Right ventricle myocardium superior (tissue), 1 donor: ENCODE measurements around the gene SUGP2. TPM values are rescaled to one million over a fixed set of nuclear protein-coding genes. Genes with fewer than 3 reads are reported as not detected.
"Not testable (repeated sequence)": the region's sequence is repeated elsewhere in the genome, so short reads cannot be mapped to it uniquely, and the experiment has no call there.

Experiments
- ATAC-seq: fragments of 200-7000 bp; cut with Tn5 transposase; one replicate; pipeline ENCODE4 v1.9.1; 2020; ENCODE audit warnings: mild to moderate bottlenecking; ENCODE audit not compliant: poor library complexity
- DNase-seq: peaks from one replicate; pipeline ENCODE4 v3.0.0-alpha.2; 2020
- intact Hi-C: fragments of 100-400 bp; cut with DNase I; formaldehyde crosslinking; loops from one replicate; pipeline ENCODE4 v1.11.2; 2022
- total RNA-seq: library from RNA; stranded (reverse); fragmentation: NEBNext Ultra II Directional; extraction: Animal tissue kit (Norgen Biotek cat#: 25700); gene quantifications from one replicate; pipeline ENCODE4 v1.2.1, GENCODE V29; 2021
- donor health status: DM: no; HTN: yes; CAD: no; lungs with severe emphysema.

SUGP2 gene
- total RNA-seq, 1 donor from 2014 or later: 58.8 TPM

- intact Hi-C loops: no loop called here
- DNase-seq (no peak), ATAC-seq (no peak)
These were observed 58.3 kb downstream of the SUGP2 start for GRCh38 chr19:18975011-18975410.

DNA sequence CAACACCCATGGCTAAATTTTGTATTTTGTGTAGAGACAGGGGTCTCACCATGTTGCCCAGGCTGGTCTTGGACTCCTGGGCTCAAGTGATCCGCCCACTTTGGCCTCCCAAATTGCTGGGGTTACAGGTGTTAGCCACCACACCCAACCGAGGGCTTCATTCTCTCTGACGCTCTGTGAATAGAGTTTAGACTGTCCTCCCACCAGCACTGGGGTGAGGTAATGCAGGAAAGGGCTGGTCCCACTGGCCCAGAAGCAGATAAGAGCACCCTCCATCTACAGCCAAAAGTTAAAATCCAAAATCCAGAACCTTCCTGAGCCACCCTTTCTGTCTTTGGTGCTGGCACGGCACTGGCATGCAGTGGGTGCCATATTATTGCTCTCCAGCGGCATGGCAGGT is 60.5 kb downstream of the SUGP2 start:
- intact Hi-C loops: no loop called here
- ATAC-seq: no peak

GRCh38 chr19:18972301-18972811 is 61.0 kb downstream of the SUGP2 start:
- intact Hi-C loops: no loop called here
- DNase-seq (peak; percentile 50), ATAC-seq (peak; percentile 41)

More for the DNA sequence above, 60.5 kb downstream of the SUGP2 start:
- no peak for DNase-seq

DNA sequence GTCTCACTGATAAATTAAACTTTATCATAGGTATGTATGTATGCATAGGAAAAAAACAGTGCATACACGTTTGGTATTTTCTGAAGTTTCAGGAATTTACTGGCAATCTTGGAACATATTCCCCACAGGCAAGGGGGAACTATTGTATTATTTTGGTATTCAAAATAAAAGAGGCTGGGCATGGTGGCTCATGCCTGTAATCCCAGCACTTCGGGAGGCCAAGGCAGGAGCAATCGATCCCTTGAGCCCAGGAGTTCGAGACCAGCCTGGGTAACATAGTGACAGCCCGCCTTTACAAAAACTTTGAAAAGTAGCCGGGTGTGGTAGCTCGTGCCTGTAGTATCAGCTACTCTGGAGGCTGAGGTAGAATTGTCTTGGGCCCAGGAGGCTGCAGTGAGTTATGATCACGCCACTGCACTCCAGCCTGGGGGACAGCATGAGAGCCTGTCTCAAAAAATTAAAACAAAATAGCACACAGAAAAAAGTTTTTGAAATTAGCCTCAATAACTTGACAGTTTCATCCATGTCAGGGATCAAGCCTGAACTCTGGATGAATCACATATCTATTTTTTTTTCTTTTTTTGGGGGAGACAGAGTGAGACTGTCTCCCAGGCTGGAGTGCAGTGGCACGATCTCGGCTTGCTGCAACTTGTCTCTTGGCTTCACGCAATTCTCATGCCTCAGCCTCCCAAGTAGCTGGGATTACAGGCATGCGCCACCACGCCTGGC is 63.2 kb downstream of the SUGP2 start:
- ATAC-seq (no peak), DNase-seq (no peak)
- intact Hi-C loops: no loop called here

DNA sequence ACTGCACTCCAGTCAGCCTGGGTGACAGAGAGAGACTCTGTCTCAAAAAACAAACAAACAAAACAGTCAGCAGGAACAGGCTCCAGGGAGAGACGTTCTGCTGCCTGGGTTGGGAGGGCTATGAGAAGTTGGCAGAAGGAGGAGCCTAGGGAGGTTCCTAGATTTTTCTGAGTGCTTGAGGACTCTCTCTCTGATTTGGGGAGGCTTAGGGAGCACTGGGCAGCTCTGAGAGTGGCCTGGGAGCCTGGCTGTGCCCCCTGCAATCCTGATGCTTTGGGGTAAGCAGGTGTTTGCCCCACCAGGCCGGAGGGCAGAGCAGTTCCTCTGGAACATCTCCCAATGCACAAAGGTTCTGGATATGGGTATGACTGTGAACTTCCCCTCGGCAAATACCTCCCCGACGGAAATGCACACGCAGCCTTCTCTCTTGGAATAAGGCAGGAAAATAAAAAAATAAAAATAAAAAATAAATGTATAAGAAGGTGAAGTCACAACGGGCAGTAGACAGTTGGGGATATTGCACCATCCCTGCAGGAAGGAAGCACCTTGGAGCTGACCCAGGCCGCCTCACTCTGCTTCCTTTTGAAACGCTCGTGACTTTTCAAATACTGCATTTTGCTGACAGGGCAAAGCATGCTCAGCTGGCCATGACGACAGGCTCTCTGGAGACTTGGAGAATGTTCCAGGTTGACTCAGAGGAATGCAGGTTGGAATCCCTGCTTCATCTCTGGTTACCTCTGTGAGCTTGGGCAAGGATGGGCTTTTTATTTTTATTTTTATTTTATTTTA is 65.8 kb downstream of the SUGP2 start:
- peak; percentile 70 for ATAC-seq
- DNase-seq: peak; percentile 80

GRCh38 chr19:18966307-18966706 is 67.0 kb downstream of the SUGP2 start:
- ATAC-seq (no peak), DNase-seq (no peak)
- intact Hi-C loops: no loop called here

More for the DNA sequence above, 65.8 kb downstream of the SUGP2 start:
- intact Hi-C loops: no loop called here

DNA sequence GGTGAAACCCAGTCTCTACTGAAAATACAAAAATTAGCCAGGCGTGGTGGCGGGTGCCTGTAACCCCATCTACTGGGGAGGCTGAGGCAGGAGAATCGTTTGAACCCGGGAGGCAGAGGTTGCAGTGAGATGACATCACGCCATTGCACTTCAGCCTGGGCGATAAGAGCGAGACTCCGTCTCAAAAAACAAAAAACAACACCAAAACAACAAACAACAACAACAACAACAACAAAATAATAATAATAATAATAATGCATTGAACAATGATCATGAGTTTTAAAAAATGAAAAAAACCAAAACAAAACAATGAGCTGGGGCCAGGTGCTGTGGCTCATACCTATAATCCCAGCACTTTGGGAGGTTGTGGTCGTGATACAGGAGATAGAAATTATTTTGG is 69.2 kb downstream of the SUGP2 start:
- intact Hi-C loops: no loop called here
- no peak for ATAC-seq
- no peak for DNase-seq

GRCh38 chr19:18961767-18962620 is 71.3 kb downstream of the SUGP2 start:
- intact Hi-C loops: no loop called here
- no peak for ATAC-seq

GRCh38 chr19:18960370-18960769 is 72.9 kb downstream of the SUGP2 start:
- intact Hi-C loops: no loop called here
- ATAC-seq (no peak), DNase-seq (no peak)

More at GRCh38 chr19:18961767-18962620, 71.3 kb downstream of the SUGP2 start:
- no peak for DNase-seq

DNA sequence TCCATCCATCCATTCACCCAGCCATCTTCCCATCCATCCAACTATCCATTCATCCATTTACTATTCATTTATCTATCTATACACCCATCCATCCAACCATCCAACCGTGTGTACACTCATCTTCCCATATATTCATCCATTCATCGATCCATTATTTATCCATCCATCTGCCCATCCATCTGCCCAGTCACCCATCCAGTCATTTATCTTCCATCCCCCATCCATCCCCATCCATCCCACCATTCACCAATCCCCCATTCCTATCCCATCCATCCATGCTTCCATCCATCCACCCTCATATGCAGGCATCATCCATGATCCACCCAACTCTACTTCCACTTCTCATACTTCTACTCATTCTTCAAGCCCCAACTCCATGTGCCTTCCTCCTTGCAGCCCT is 78.3 kb downstream of the SUGP2 start:
- DNase-seq: no peak
- ATAC-seq: no peak
- intact Hi-C loops: no loop called here

DNA sequence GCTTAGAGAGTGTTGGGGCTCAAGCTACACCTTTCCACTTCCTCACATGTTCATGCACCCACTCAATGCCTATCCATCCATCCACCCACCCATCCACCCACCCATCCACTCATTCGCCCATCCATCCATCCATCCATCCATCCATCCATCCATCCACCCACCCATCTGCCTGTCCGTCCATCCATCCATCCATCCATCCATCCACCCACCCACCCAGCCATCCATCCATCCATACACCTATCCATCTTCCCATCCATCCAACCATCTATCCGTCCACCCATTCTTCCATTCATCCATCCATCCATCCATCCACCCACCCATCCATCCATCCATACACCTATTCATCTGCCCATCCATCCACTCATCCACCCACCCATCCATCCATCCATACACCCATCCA is 79.2 kb downstream of the SUGP2 start:
- no peak for ATAC-seq
- DNase-seq: no peak
- intact Hi-C loops: no loop called here

DNA sequence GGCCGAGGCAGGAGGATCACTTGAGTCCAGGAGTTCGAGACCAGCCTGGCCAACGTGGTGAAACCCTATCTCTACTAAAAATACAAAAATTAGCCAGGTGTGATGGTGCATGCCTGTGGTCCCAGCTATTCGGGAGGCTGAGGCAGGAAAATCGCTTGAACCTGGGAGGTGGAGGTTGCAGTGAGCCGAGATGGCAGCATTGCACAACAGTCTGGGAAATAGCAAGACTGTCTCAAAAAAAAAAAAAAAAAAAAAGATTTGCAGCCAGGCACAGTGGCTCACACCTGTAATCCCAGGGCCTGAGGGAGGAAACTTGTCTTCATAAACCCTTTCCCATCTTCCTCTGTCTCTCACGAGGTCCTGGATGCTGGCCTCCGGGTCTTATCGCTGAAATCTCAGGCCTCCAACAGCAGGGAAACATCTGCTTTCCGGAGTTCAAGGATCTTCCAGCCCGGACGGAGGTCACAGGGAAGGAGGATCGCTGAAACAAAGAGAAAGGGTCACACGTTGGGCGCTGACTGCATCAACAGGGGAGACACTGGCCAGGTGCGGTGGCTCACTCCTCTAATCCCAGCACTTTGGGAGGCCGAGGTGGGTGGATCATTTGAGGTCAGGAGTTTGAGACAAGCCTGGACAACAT is 80.8 kb downstream of the SUGP2 start:
- DNase-seq, intact Hi-C loops, ATAC-seq: not testable (repeated sequence)

DNA sequence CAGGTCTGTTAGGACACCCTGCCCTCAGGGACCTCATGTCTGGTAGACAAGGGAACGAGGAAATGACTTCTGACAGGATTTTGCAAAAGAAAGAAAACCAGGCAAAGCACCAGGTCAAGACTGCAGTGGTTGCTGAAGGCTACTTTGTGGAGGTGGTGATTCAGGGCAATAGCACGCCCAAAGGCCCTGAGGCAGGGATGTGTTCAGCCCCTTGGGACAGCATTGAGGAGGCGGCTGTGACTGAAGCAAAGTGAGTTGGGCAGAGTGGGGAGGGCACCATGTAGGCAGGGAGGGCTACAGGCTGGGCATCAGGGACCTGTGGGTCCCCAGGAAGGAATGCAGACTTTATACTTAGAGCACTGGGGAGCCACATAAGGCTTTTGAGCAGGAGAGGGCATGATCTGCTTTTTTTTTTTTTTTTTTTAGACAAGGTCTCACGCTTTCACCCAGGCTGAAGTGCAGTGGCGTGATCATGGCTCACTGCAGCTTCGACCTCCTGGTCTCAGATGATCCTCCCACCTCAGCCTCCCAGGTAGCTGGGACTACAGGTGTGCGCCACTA is 81.5 kb downstream of the SUGP2 start:
- ATAC-seq (no peak), DNase-seq (no peak)
- intact Hi-C loops: no loop called here

DNA sequence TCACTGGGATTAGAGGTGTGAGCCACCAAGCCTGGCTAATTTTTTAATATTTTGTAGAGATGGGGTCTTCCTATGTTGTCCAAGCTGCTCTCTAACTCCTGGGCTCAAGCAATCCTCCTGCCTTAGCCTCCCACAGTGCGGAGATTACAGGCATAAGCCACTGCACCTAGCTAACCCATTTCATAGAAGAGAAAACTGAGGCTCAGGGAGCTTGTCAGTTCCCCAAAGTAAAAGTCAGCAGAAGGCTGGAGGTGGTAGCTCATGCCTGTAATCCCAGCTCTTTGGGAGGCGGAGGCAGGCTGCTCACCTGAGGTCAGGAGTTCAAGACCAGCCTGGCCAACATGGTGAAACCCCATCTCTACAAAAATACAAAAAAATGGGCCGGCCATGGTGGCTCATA is 83.5 kb downstream of the SUGP2 start:
- intact Hi-C loops: no loop called here
- ATAC-seq (no peak), DNase-seq (no peak)

DNA sequence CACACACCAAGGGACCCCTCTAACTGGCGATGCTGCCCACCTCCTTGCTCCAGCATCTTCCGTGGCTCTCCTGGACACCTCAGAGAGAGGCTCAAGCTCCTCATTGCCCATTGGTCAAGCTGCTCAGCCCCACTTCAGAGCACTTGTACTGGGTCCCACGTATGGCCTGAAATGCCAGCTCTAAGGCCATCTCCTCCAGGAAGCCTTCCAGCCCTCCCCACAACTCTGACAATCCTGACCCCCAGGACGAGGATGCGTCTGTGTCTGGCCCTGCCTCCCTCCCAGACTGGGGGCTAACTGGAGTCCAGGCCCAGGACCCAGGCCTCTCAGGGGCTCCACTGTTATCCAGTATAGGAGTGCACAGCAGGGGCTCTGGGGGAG is 84.4 kb downstream of the SUGP2 start:
- intact Hi-C loops: no loop called here
- no peak for DNase-seq
- no peak for ATAC-seq

DNA sequence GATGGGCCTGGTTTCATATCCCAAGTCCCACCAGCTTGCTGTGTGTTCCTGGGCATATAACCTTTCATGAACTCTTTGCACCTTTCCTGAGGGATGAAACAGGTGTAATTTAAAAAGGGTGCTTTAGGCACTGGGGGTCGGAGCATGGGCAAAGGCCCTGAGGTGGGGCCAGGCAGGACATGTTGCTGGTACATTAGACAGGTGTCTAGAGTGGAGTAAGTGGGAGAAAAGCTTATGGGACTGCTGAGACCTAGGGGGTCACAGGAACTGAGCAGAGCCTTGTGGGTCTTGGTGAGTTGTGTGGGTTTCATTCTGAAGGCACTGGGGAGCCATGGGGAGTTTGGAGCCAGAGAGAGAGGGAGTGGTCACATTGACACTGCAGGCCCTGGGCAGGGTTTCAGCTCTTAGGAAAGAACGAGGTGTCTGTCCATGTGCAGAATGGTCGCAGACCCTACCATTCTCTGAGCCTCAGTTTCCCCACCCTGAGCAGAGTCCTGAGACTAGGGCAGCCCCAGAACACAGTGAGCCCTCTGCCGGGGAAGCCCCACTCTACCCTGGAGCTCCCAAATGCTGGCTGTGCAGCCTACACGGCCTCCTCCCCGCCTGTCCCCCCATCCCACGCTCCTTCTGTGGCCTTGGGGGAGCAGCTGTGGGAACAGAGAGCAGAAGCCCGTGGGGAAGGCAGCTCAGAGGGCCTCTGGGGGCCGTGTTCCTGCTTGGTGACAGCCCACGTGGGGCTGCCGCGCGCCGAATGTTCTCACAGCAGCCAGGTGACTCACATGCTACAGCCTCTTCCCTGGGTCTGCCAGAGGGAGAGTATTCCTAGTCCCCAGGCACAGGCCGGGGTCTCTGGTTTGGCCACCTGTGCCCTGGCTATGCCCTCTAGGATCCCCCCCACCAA is 85.0 kb downstream of the SUGP2 start:
- no peak for DNase-seq
- intact Hi-C loops: no loop called here
- no peak for ATAC-seq

GRCh38 chr19:18946918-18947317 is 86.4 kb downstream of the SUGP2 start:
- ATAC-seq: no peak
- intact Hi-C loops: no loop called here
- DNase-seq: no peak
